Naive thymus-derived CD4-positive, alpha-beta T cell (primary cell): ENCODE results near the gene THG1L. TPM values are rescaled to one million over a fixed set of nuclear protein-coding genes. Genes with fewer than 3 reads are reported as not detected.

Experiments used
- ATAC-seq: fragments of 150-1000 bp; cut with Tn5 transposase; 2 replicates; pipeline ENCODE4 v1.10.0; 2021; ENCODE audit warnings: mild to moderate bottlenecking, moderate library complexity
- CTCF ChIA-PET: fragments of 350-600 bp; sonication (Branson Sonifier 250); formaldehyde crosslinking; loops from one replicate; lab custom pipeline; 2021; ENCODE audit warnings: antibody characterized with exemption; lab: Charles Lee
- POLR2A ChIA-PET: fragments of 350-600 bp; sonication (Branson Sonifier 250); formaldehyde crosslinking; loops from one replicate; lab custom pipeline; 2021; ENCODE audit warnings: antibody characterized with exemption, inconsistent platforms; lab: Charles Lee
- DNase-seq, 9 donors: peaks; one replicate each; pipeline versions ENCODE4 v3.0.0 to v3.0.0-alpha.2; 2020 to 2022; ENCODE audit warnings: mixed read lengths in 1 of 9
- H3K27ac ChIP-seq: one replicate; pipeline ENCODE4 v1.7.0; 2013; ENCODE audit warnings: mild to moderate bottlenecking, low read depth, low read length, moderate library complexity
- H3K27me3 ChIP-seq, 2 donors: one replicate each; pipeline ENCODE4 v1.7.0; 2013; ENCODE audit warnings: low read length in 2 of 2, mild to moderate bottlenecking in 2 of 2, moderate library complexity in 2 of 2; ENCODE audit not compliant: control insufficient read depth in 2 of 2, insufficient read depth in 2 of 2
- H3K36me3 ChIP-seq, 3 experiments: 1 replicate in 2 of 3; 2 replicates in 1 of 3; pipeline ENCODE4 v1.7.0; 2013; ENCODE audit warnings: low read length in 3 of 3, mild to moderate bottlenecking in 3 of 3, moderate library complexity in 1 of 3; ENCODE audit not compliant: insufficient read depth in 3 of 3, control insufficient read depth in 2 of 3
- H3K4me1 ChIP-seq, 2 donors: one replicate each; pipeline ENCODE4 v1.7.0; 2013; ENCODE audit warnings: low read length in 2 of 2, mild to moderate bottlenecking in 2 of 2, moderate library complexity in 1 of 2; ENCODE audit not compliant: control insufficient read depth in 2 of 2, insufficient read depth in 2 of 2
- H3K4me3 ChIP-seq: 2 replicates; pipeline ENCODE4 v1.7.0; 2013; ENCODE audit warnings: mild to moderate bottlenecking, low read length
- H3K9me3 ChIP-seq, 3 experiments: 1 replicate in 2 of 3; 2 replicates in 1 of 3; pipeline ENCODE4 v1.7.0; 2013; ENCODE audit warnings: low read length in 3 of 3; ENCODE audit not compliant: control insufficient read depth in 2 of 3
- H3K27ac Mint-ChIP-seq, 9 donors: one replicate each; pipeline ENCODE4 v1.8.0; 2020 to 2022; ENCODE audit warnings: mixed read lengths in 9 of 9, mild to moderate bottlenecking in 8 of 9, moderate library complexity in 5 of 9, inconsistent platforms in 2 of 9
- H3K27me3 Mint-ChIP-seq, 5 donors: one replicate each; pipeline ENCODE4 v1.8.0; 2021 to 2022; ENCODE audit warnings: mixed read lengths in 5 of 5, mild to moderate bottlenecking in 1 of 5
- H3K36me3 Mint-ChIP-seq, 5 donors: one replicate each; pipeline ENCODE4 v1.8.0; 2020 to 2022; ENCODE audit warnings: mixed read lengths in 5 of 5, mild to moderate bottlenecking in 3 of 5, inconsistent platforms in 1 of 5
- H3K4me1 Mint-ChIP-seq, 7 donors: one replicate each; pipeline ENCODE4 v1.8.0; 2020 to 2022; ENCODE audit warnings: mixed read lengths in 7 of 7, mild to moderate bottlenecking in 3 of 7, inconsistent platforms in 1 of 7
- H3K4me3 Mint-ChIP-seq, 10 donors: one replicate each; pipeline ENCODE4 v1.8.0; 2020 to 2022; ENCODE audit warnings: mild to moderate bottlenecking in 10 of 10, mixed read lengths in 10 of 10, moderate library complexity in 6 of 10, inconsistent platforms in 2 of 10
- H3K9me3 Mint-ChIP-seq, 11 donors: one replicate each; pipeline ENCODE4 v1.8.0; 2020 to 2022; ENCODE audit warnings: mixed read lengths in 11 of 11, mild to moderate bottlenecking in 4 of 11, inconsistent platforms in 1 of 11, moderate library complexity in 1 of 11
- intact Hi-C, 2 donors: fragments of 100-400 bp; cut with micrococcal nuclease; formaldehyde crosslinking; loops; one replicate each; pipeline ENCODE4 v1.15.1; 2023
- polyA plus RNA-seq, 2 donors: library from polyadenylated mRNA; unstranded; fragments of 300-500 nt; fragmentation: Illumina TruSeq; gene quantifications; one replicate each; pipeline ENCODE4 v1.2.3, GENCODE V29; 2021
- total RNA-seq, 6 experiments: library from RNA in 5 of 6; stranded (reverse) in 5 of 6; gene quantifications; 1 replicate in 5 of 6; 2 replicates in 1 of 6; pipeline ENCODE4 v1.2.3 and lab custom pipeline; 2021 to 2026

Gene THG1L
- total and polyA plus RNA-seq, 7 experiments from 2014 or later: 4.6 to 17.4 (median 7.0) TPM

DNA sequence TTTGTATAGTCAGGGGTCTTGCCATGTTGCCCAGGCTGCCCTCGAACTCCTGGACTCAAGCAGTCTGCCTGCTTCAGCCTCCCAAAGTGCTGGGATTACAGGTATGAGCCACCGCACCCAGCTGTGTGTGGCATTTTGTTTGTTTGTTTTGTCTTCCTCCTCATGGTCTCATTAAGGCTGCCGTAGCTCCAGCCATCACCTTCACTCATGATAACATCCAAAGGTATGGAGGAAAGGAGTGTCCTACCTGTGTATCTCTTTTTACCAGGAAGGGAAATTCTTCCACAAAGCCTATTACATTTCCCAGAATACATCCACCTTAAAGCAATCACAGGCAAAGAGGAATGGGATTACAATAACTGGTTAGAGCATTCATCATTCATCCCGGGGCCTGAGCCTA lies 39.4 kb downstream of the THG1L start:
- CTCF ChIA-PET: no interaction called here
- Histone ChIP-seq H3K4me1 (no peaks in the 10 kb centered on the region), H3K9me3 (no peaks in the 10 kb centered on the region), H3K4me3 (no peak overlapping the region), H3K36me3 (no peaks in the 10 kb centered on the region), H3K27me3 (no peaks in the 10 kb centered on the region), H3K27ac (no peak overlapping the region)
- Mint-ChIP-seq H3K27ac (no peak overlapping the region), H3K36me3 (no peaks in the 10 kb centered on the region), H3K9me3 (peaks cover 0 to 3% (median 0%) of the 10 kb centered on the region in 11 donors), H3K27me3 (peaks cover 0 to 15% (median 0%) of the 10 kb centered on the region in 5 donors), H3K4me3 (no peak overlapping the region), H3K4me1 (no peaks in the 10 kb centered on the region)
- ATAC-seq (no peak), DNase-seq (no peak)
- POLR2A ChIA-PET: no interaction called here
- intact Hi-C loops: no loop called here

DNA sequence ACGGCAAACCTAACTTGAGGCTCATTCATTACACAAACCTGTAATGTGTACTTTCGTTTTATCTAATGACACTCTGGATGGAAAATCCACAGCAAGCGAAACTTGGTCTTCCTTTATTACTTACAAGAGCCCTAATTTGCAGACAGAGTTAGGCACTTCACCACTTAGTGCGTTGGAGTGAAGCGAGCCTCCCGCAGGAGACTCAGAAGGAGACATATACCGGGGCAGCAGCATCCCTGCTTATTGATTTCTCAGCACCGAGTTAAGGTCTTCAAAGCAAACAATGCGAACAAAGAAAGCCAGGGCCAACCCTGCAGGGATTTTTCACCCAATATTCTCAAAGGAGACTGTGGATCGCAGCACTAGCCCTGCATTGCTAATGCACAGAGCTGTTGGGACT lies 40.9 kb downstream of the THG1L start:
- no peaks in the 10 kb centered on the region for H3K9me3 ChIP-seq
- no peaks in the 10 kb centered on the region for H3K4me1 ChIP-seq
- no peak for DNase-seq
- ChIA-PET CTCF (no interaction called here), POLR2A (no interaction called here)
- Mint-ChIP-seq H3K4me3 (peak overlapping the region in 1 of 10 donors; percentile 20), H3K36me3 (no peaks in the 10 kb centered on the region), H3K4me1 (no peaks in the 10 kb centered on the region), H3K27ac (no peak overlapping the region), H3K9me3 (peaks cover 0 to 3% (median 0%) of the 10 kb centered on the region in 11 donors), H3K27me3 (peaks cover 0 to 12% (median 0%) of the 10 kb centered on the region in 5 donors)
- intact Hi-C loops: no loop called here
- ATAC-seq: no peak
- H3K27ac ChIP-seq: no peak overlapping the region
- no peaks in the 10 kb centered on the region for H3K27me3 ChIP-seq
- no peaks in the 10 kb centered on the region for H3K36me3 ChIP-seq
- no peak overlapping the region for H3K4me3 ChIP-seq

DNA sequence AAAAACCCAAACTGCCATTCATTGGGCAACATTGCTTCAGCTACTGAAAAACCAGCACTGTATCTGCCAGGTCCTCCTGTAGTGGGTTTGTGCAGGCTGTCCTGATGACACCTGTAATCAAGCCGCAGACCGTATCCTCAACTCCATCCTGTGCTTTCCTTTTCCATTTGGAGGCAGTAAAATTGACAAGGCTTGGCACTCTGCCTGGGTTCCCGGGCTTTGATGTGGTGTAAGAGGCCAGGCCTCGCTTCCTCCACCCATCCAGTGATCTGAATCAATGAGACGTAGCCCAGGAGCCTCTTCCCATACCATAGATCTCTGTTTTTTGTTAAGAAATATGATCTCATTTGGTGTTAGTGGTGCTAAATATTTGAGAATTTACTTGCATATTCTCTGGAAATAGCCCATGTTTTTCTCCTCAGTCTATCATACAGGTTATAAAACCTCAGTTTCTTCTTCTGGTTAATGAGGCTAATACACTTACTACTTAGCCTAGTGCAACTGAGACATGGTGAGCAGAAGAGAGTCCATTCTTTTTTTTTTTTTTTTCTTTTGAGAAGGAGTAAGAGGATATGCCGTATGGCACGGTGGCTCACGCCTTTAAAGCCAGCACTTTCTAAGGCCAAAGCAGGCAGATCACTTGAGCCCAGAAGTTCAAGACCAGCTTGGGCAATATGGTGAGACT lies 47.0 kb downstream of the THG1L start:
- no peaks in the 10 kb centered on the region for H3K36me3 Mint-ChIP-seq
- CTCF ChIA-PET: no interaction called here
- Histone ChIP-seq H3K27ac (no peak overlapping the region), H3K36me3 (no peaks in the 10 kb centered on the region), H3K27me3 (no peaks in the 10 kb centered on the region), H3K9me3 (no peaks in the 10 kb centered on the region), H3K4me3 (no peak overlapping the region), H3K4me1 (no peaks in the 10 kb centered on the region)
- H3K27me3 Mint-ChIP-seq: peaks cover 0 to 7% (median 0%) of the 10 kb centered on the region in 5 donors
- ATAC-seq (no peak), DNase-seq (no peak)
- intact Hi-C loops: no loop called here
- no peak overlapping the region for H3K27ac Mint-ChIP-seq
- no peak overlapping the region for H3K4me3 Mint-ChIP-seq
- POLR2A ChIA-PET: no interaction called here
- H3K9me3 Mint-ChIP-seq: peaks cover 0 to 2% (median 0%) of the 10 kb centered on the region in 11 donors
- peaks cover 0 to 6% (median 4%) of the 10 kb centered on the region in 7 donors for H3K4me1 Mint-ChIP-seq

DNA sequence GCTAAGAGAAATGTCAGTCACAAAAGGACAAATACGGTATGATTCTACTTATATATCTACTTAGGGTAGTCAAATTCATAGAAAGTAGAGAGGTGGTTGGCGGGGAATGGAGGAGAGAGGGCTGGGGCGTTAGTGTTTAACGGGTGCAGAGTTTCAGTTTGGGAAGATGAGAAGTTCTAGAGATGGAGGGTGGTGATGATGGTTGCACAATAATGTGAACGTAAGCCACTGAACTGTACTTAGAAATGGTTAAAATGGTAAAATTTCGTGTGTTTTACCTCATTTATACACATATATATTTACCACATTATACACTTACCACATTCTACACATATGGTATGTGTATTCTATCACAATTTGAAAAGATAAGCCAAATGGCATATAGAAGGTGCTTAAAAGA lies 48.0 kb downstream of the THG1L start:
- DNase-seq (no peak), ATAC-seq (no peak)
- H3K36me3 Mint-ChIP-seq: no peaks in the 10 kb centered on the region
- H3K4me3 ChIP-seq: no peak overlapping the region
- no peaks in the 10 kb centered on the region for H3K4me1 ChIP-seq
- no peaks in the 10 kb centered on the region for H3K27me3 ChIP-seq
- H3K27ac Mint-ChIP-seq: no peak overlapping the region
- no peaks in the 10 kb centered on the region for H3K36me3 ChIP-seq
- ChIA-PET CTCF (no interaction called here), POLR2A (no interaction called here)
- intact Hi-C loops: no loop called here
- H3K4me1 Mint-ChIP-seq: peaks cover 0 to 6% (median 4%) of the 10 kb centered on the region in 7 donors
- peaks cover 0 to 2% (median 0%) of the 10 kb centered on the region in 5 donors for H3K27me3 Mint-ChIP-seq
- H3K9me3 ChIP-seq: no peaks in the 10 kb centered on the region
- no peak overlapping the region for H3K4me3 Mint-ChIP-seq
- peaks cover 0 to 2% (median 0%) of the 10 kb centered on the region in 11 donors for H3K9me3 Mint-ChIP-seq
- no peak overlapping the region for H3K27ac ChIP-seq

DNA sequence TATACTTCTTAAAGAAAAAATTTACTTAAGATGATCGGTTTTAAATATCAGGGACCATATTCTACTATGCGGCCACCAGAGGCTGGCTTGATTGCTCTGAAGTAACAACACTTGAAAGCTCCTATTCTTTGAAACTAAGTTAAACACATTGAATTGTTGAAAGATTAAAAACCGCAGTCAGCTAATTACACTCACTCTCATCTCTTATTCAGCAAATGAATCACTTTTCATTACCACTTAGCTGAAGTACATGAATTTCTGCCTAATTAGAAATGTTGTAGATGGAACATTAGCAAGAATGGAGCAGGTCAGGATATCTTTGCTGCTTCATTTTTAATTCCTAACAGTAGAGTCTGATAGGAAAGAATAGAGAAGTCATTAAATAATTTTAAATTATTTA lies 54.6 kb downstream of the THG1L start:
- Mint-ChIP-seq H3K27ac (no peak overlapping the region), H3K9me3 (no peaks in the 10 kb centered on the region), H3K4me3 (no peak overlapping the region), H3K4me1 (no peaks in the 10 kb centered on the region), H3K36me3 (peaks cover 0 to 30% (median 12%) of the 10 kb centered on the region in 5 donors), H3K27me3 (no peaks in the 10 kb centered on the region)
- POLR2A ChIA-PET: no interaction called here
- no peak overlapping the region for H3K4me3 ChIP-seq
- CTCF ChIA-PET: interaction anchor here (0.5 kb wide), 1 partner anchor 1533 kb away, joined by 3 read pairs; no protein-coding TSS in a partner anchor
- no peaks in the 10 kb centered on the region for H3K4me1 ChIP-seq
- ATAC-seq (no peak), DNase-seq (no peak)
- peaks cover 0 to 25% (median 9%) of the 10 kb centered on the region in 3 experiments for H3K36me3 ChIP-seq
- no peaks in the 10 kb centered on the region for H3K27me3 ChIP-seq
- no peak overlapping the region for H3K27ac ChIP-seq
- intact Hi-C loops: no loop called here
- no peaks in the 10 kb centered on the region for H3K9me3 ChIP-seq

Other genes with a start within 250 kb of the THG1L start
- 100 to 1,000 TPM in 1 of 5 experiments, 10 to 100 TPM in 1, 1 to 10 TPM in 1, under 1 TPM in 2; 0.81 to 410 (median 7.3) TPM for gene ADAM19, start 155.6 kb upstream of the THG1L start, total RNA-seq
- under 1 TPM; 0.10 to 0.11 TPM for gene ADAM19, start 155.6 kb upstream of the THG1L start, polyA plus RNA-seq
- gene SOX30, start 79.0 kb upstream of the THG1L start, total RNA-seq: under 1 TPM in 1 of 5 experiments, not detected in 4; 0.36 TPM
- under 1 TPM; 0.17 to 0.25 TPM for gene SOX30, start 79.0 kb upstream of the THG1L start, polyA plus RNA-seq
- not detected for gene C5orf52, start 59.9 kb upstream of the THG1L start, total RNA-seq
- not detected for gene C5orf52, start 59.9 kb upstream of the THG1L start, polyA plus RNA-seq
- 1 to 10 TPM; 1.6 to 5.0 (median 4.0) TPM for gene LSM11, start 12.3 kb downstream of the THG1L start, total RNA-seq
- gene LSM11, start 12.3 kb downstream of the THG1L start, polyA plus RNA-seq: under 1 TPM; 0.50 to 0.92 TPM
- gene CLINT1, start 127.7 kb downstream of the THG1L start, total RNA-seq: 10 to 100 TPM; 58.8 to 94.2 (median 74.0) TPM
- gene CLINT1, start 127.7 kb downstream of the THG1L start, polyA plus RNA-seq: 10 to 100 TPM; 57.5 to 85.6 TPM